B cell (primary cell): ENCODE data around the gene INTS15. TPM values are rescaled to one million over a fixed set of nuclear protein-coding genes. Genes with fewer than 3 reads are reported as not detected.

ENCODE experiments used
- ATAC-seq: fragments of 200-7000 bp; cut with Tn5 transposase; one replicate; pipeline ENCODE4 v1.10.0; 2021; ENCODE audit warnings: low read depth, mild to moderate bottlenecking, moderate number of reproducible peaks, moderate library complexity
- CTCF ChIA-PET: fragments of 350-600 bp; sonication (Branson Sonifier 250); formaldehyde crosslinking; loops from one replicate; lab custom pipeline; 2021; ENCODE audit warnings: antibody characterized with exemption, inconsistent platforms; lab: Charles Lee
- POLR2A ChIA-PET: fragments of 350-600 bp; sonication (Branson Sonifier 250); formaldehyde crosslinking; loops from one replicate; lab custom pipeline; 2021; ENCODE audit warnings: antibody characterized with exemption; lab: Charles Lee
- DNase-seq: peaks from one replicate; pipeline ENCODE4 v3.0.0; 2013
- H2AFZ ChIP-seq: 2 replicates; pipeline ENCODE4 v1.6.1; 2012; ENCODE audit warnings: mild to moderate bottlenecking, low read depth, low read length; ENCODE audit not compliant: insufficient read depth, poor library complexity, severe bottlenecking
- H3K27ac ChIP-seq, 2 donors: 1 replicate in 1 of 2; 2 replicates in 1 of 2; pipeline ENCODE4 v1.5.1; 2012 to 2013; ENCODE audit warnings: low read length in 2 of 2, mild to moderate bottlenecking in 2 of 2, moderate library complexity in 1 of 2
- H3K27me3 ChIP-seq, 4 experiments: fragments of 200-600 bp in 1 of 4; sonication (generic) in 1 of 4; replicated peaks in 1 of 4; 1 replicate in 2 of 4; 2 replicates in 2 of 4; pipeline versions ENCODE4 v1.6.1 to v1.7.0; 2013 to 2016; ENCODE audit warnings: low read length in 3 of 4, mild to moderate bottlenecking in 2 of 4, mixed read lengths in 1 of 4, moderate library complexity in 1 of 4; ENCODE audit not compliant: insufficient read depth in 4 of 4, control insufficient read depth in 3 of 4; ENCODE audit errors: control extremely low read depth in 1 of 4
- H3K36me3 ChIP-seq, 2 experiments: replicated peaks in 1 of 2; 1 replicate in 1 of 2; 2 replicates in 1 of 2; pipeline versions ENCODE4 v1.6.1 to v1.7.1; 2013; ENCODE audit warnings: low read length in 1 of 2; ENCODE audit not compliant: insufficient read depth in 2 of 2, control insufficient read depth in 1 of 2; ENCODE audit errors: control extremely low read depth in 1 of 2, extremely low read depth in 1 of 2
- H3K4me1 ChIP-seq, 2 donors: fragments of 200-600 bp in 1 of 2; sonication (generic) in 1 of 2; 1 replicate in 1 of 2; 2 replicates in 1 of 2; pipeline versions ENCODE4 v1.5.1 to v1.6.1; 2013 to 2017; ENCODE audit warnings: low read length in 2 of 2; ENCODE audit not compliant: control insufficient read depth in 2 of 2, insufficient read depth in 2 of 2
- H3K4me2 ChIP-seq: replicated peaks from 2 replicates; pipeline ENCODE3; 2012; ENCODE audit warnings: mild to moderate bottlenecking, low read depth, low read length; ENCODE audit not compliant: poor library complexity, severe bottlenecking
- H3K4me3 ChIP-seq, 5 experiments: fragments of 200-600 bp in 1 of 5; sonication (generic) in 1 of 5; 1 replicate in 3 of 5; 2 replicates in 2 of 5; pipeline versions ENCODE4 v1.5.1 to v1.7.0; 2011 to 2016; ENCODE audit warnings: low read length in 4 of 5, mild to moderate bottlenecking in 4 of 5, low read depth in 2 of 5, control low read depth in 1 of 5, moderate library complexity in 1 of 5; ENCODE audit not compliant: insufficient read depth in 1 of 5; ENCODE audit errors: control extremely low read depth in 1 of 5, extremely low read depth in 1 of 5
- H3K79me2 ChIP-seq: fragments of 200-600 bp; sonication (generic); one replicate; pipeline ENCODE4 v1.6.0; 2016; ENCODE audit warnings: low read length; ENCODE audit not compliant: control insufficient read depth, insufficient read depth
- H3K9ac ChIP-seq: fragments of 200-600 bp; sonication (generic); 2 replicates; pipeline ENCODE4 v1.6.1; 2017; ENCODE audit warnings: mild to moderate bottlenecking, low read length, moderate library complexity
- H3K9me3 ChIP-seq, 3 donors: one replicate each; pipeline versions ENCODE4 v1.6.1 to v1.7.1; 2013; ENCODE audit warnings: low read length in 2 of 3; ENCODE audit not compliant: control insufficient read depth in 2 of 3, insufficient read depth in 1 of 3; ENCODE audit errors: control extremely low read depth in 1 of 3
- H4K20me1 ChIP-seq: 2 replicates; pipeline ENCODE4 v1.6.0; 2012; ENCODE audit warnings: mild to moderate bottlenecking, low read length; ENCODE audit not compliant: insufficient read depth, control insufficient read depth, poor library complexity, severe bottlenecking
- H3K27ac Mint-ChIP-seq: one replicate; pipeline ENCODE4 v1.8.0; 2021; ENCODE audit warnings: mixed read lengths
- H3K27me3 Mint-ChIP-seq: one replicate; pipeline ENCODE4 v1.8.0; 2021; ENCODE audit warnings: mixed read lengths
- H3K4me1 Mint-ChIP-seq: one replicate; pipeline ENCODE4 v1.8.0; 2021; ENCODE audit warnings: mixed read lengths
- H3K4me3 Mint-ChIP-seq: one replicate; pipeline ENCODE4 v1.8.0; 2021; ENCODE audit warnings: mixed read lengths
- H3K9me3 Mint-ChIP-seq: one replicate; pipeline ENCODE4 v1.8.0; 2022; ENCODE audit warnings: mixed read lengths; ENCODE audit not compliant: insufficient read depth
- CTCF ChIP-seq: fragments of 200-600 bp; IDR thresholded peaks from one replicate; pipeline ENCODE4 v1.8.0; 2022; ENCODE audit warnings: antibody characterized with exemption, mild to moderate bottlenecking
- EZH2 ChIP-seq: IDR thresholded peaks from 2 replicates; pipeline ENCODE4 v1.6.1; 2012; ENCODE audit warnings: borderline replicate concordance, low read depth, mild to moderate bottlenecking, moderate library complexity, low read length; ENCODE audit not compliant: insufficient read depth, poor library complexity, severe bottlenecking
- WGBS: methylation state at CpG from one replicate; pipeline ENCODE4 v1.1.5; 2013; ENCODE audit warnings: missing lambda C conversion rate; ENCODE audit not compliant: insufficient coverage; 5-methylcytosine and 5-hydroxymethylcytosine counted together
- intact Hi-C: fragments of 100-400 bp; cut with micrococcal nuclease; formaldehyde crosslinking; loops from one replicate; pipeline ENCODE4 v1.10.0; 2022
- polyA plus RNA-seq: library from polyadenylated mRNA; depleted of rRNA; stranded (reverse); fragments of >200 nt; gene quantifications from 2 replicates; pipeline ENCODE4 v1.2.3, GENCODE V29; 2012
- total RNA-seq, 2 donors: library from RNA; stranded (reverse); fragments of 120-200 nt in 1 of 2; gene quantifications; 1 replicate in 1 of 2; 2 replicates in 1 of 2; pipeline versions ENCODE4 v1.2.3 to v1.2.4, GENCODE V29; 2013 to 2022

Gene INTS15
- total and polyA plus RNA-seq, 2 donors (not counting 1 experiment from before 2014, with no cell fraction given), result 57.1 to 63.2 TPM

- H3K4me1 Mint-ChIP-seq, result peaks cover 34% of the 10 kb centered on the region
- H4K20me1 ChIP-seq, result no peaks in the 10 kb centered on the region
- H3K4me3 ChIP-seq, result peak within 1 kb of the TSS; percentile 23 to 78 (median 75)
- ATAC-seq (peak; percentile 90), DNase-seq (peak; percentile 92)
- peak within 1 kb of the TSS; percentile 93 to 97 for H3K27ac ChIP-seq
- peaks cover 4% of the 10 kb centered on the region for H3K27me3 Mint-ChIP-seq
- 17% methylated on average over 42 of the region's 51 CpGs for WGBS
- H3K9ac ChIP-seq, result peak within 1 kb of the TSS; percentile 85
- ChIA-PET CTCF (interaction anchor here (0.8 to 1.3 kb wide), 3 partner anchors 10 to 65 kb away, joined by 3 read pairs; no protein-coding TSS in a partner anchor), POLR2A (interaction anchor here (1.5 kb wide), 1 partner anchor 13 kb away, joined by 6 read pairs; no protein-coding TSS in a partner anchor)
- H3K27me3 ChIP-seq, result no peaks in the 10 kb centered on the region
- peak within 1 kb of the TSS; percentile 92 for H3K4me2 ChIP-seq
- no peaks in the 10 kb centered on the region for H3K9me3 Mint-ChIP-seq
- H3K36me3 ChIP-seq, result peaks cover 3 to 19% of the 10 kb centered on the region in 2 experiments
- H3K9me3 ChIP-seq, result no peaks in the 10 kb centered on the region
- TF ChIP-seq CTCF, result no peak
- no peak for TF ChIP-seq EZH2
- intact Hi-C loops, result loop anchor here (1.0 to 5.0 kb wide), 4 partner anchors 13 to 130 kb away; partner anchors contain the start of genes INTS15, ZNF12 and ZNF316
- peak within 1 kb of the TSS; percentile 79 for H2AFZ ChIP-seq
- peaks cover 0 to 33% of the 10 kb centered on the region in 2 donors for H3K4me1 ChIP-seq
- H3K4me3 Mint-ChIP-seq, result peak within 1 kb of the TSS; percentile 90
- H3K27ac Mint-ChIP-seq, result peak within 1 kb of the TSS; percentile 94
- H3K79me2 ChIP-seq, result no peaks in the 10 kb centered on the region
Observed at GRCh38 chr7:6577369-6578113, 12.3 kb upstream of the INTS15 start, which contains the start of gene ZDHHC4. Gene ZDHHC4, plus strand, starts transcription at chr7:6577454. Its CDS starts 3,108 bp downstream, at chr7:6580562.
